ENCODE data around the gene VEPH1. TPM values are rescaled to one million over a fixed set of nuclear protein-coding genes. Genes with fewer than 3 reads are reported as not detected.

Gene VEPH1
- total RNA-seq, 1 experiment from 2014 or later = 2.4 TPM

DNA sequence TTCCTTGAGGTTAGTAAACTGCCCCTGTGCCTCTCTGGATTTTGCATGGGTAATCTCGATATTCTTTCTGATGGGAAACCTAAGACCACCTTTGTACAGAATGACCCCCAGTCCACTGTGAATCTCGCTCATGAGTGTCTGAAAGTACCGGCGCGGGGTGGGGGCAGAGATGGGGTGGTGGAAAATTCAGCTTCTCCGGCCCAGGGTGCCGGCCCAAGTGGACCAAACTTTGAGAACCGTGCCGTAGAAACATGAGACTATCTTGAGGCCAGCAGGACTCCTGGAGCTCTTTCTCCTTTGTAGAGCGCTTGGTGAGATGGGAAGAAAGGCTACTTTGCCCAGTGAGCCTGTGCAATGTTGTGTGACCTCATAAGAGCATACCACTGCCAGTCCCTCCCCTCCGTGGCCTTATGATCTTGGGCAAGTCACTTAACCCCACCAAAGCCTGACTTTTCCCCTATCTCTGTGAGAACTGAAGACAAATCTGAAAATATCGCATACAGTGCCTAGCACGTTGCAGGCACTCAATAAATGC is 40.4 kb upstream of the VEPH1 start:
- ChIA-PET CTCF (interaction anchor here (3.7 kb wide), 1 partner anchor 11 kb away, joined by 15 read pairs; no protein-coding TSS in a partner anchor), POLR2A (no interaction called here)
- BruUV-seq (replicated peaks) = no TSS peak

GRCh38 chr3:157542711-157543500 is 39.7 kb upstream of the VEPH1 start:
- CTCF ChIA-PET = interaction anchor here (3.7 kb wide), 1 partner anchor 11 kb away, joined by 15 read pairs; no protein-coding TSS in a partner anchor
- TF ChIP-seq, protein P1, sequence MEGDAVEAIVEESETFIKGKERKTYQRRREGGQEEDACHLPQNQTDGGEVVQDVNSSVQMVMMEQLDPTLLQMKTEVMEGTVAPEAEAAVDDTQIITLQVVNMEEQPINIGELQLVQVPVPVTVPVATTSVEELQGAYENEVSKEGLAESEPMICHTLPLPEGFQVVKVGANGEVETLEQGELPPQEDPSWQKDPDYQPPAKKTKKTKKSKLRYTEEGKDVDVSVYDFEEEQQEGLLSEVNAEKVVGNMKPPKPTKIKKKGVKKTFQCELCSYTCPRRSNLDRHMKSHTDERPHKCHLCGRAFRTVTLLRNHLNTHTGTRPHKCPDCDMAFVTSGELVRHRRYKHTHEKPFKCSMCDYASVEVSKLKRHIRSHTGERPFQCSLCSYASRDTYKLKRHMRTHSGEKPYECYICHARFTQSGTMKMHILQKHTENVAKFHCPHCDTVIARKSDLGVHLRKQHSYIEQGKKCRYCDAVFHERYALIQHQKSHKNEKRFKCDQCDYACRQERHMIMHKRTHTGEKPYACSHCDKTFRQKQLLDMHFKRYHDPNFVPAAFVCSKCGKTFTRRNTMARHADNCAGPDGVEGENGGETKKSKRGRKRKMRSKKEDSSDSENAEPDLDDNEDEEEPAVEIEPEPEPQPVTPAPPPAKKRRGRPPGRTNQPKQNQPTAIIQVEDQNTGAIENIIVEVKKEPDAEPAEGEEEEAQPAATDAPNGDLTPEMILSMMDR (IDR thresholded peaks at IDR 0.05; ENCODE audit: unreplicated experiment) = no peak
- Mint-ChIP-seq H3K9me3 (ENCODE audit: unreplicated experiment) (no peaks in the 10 kb centered on the region), H3K27me3 (ENCODE audit: insufficient read depth, unreplicated experiment) (peaks cover 5% of the 10 kb centered on the region), H3K27ac (ENCODE audit: low read depth, unreplicated experiment) (no peak overlapping the region), H3K4me1 (ENCODE audit: insufficient read depth, unreplicated experiment) (peaks cover 5% of the 10 kb centered on the region), H3K4me3 (ENCODE audit: unreplicated experiment) (peak overlapping the region; percentile 44), H3K36me3 (ENCODE audit: insufficient read depth, unreplicated experiment) (no peaks in the 10 kb centered on the region)
- BruUV-seq (replicated peaks) = no TSS peak
- POLR2A ChIA-PET = no interaction called here
- DNase-seq (ENCODE audit: unreplicated experiment) = peak; percentile 32
- intact Hi-C loops (cut with micrococcal nuclease) = no loop called here

More for the DNA sequence above, 40.4 kb upstream of the VEPH1 start:
- Mint-ChIP-seq H3K27ac (ENCODE audit: low read depth, unreplicated experiment) (no peak overlapping the region), H3K27me3 (ENCODE audit: insufficient read depth, unreplicated experiment) (peaks cover 12% of the 10 kb centered on the region), H3K9me3 (ENCODE audit: unreplicated experiment) (no peaks in the 10 kb centered on the region), H3K4me1 (ENCODE audit: insufficient read depth, unreplicated experiment) (peaks cover 5% of the 10 kb centered on the region), H3K4me3 (ENCODE audit: unreplicated experiment) (peak overlapping the region; percentile 44), H3K36me3 (ENCODE audit: insufficient read depth, unreplicated experiment) (no peaks in the 10 kb centered on the region)
- intact Hi-C loops (cut with micrococcal nuclease) = no loop called here
- TF ChIP-seq, protein P1 (IDR thresholded peaks at IDR 0.05; ENCODE audit: unreplicated experiment) = no peak
- DNase-seq (ENCODE audit: unreplicated experiment) = no peak

DNA sequence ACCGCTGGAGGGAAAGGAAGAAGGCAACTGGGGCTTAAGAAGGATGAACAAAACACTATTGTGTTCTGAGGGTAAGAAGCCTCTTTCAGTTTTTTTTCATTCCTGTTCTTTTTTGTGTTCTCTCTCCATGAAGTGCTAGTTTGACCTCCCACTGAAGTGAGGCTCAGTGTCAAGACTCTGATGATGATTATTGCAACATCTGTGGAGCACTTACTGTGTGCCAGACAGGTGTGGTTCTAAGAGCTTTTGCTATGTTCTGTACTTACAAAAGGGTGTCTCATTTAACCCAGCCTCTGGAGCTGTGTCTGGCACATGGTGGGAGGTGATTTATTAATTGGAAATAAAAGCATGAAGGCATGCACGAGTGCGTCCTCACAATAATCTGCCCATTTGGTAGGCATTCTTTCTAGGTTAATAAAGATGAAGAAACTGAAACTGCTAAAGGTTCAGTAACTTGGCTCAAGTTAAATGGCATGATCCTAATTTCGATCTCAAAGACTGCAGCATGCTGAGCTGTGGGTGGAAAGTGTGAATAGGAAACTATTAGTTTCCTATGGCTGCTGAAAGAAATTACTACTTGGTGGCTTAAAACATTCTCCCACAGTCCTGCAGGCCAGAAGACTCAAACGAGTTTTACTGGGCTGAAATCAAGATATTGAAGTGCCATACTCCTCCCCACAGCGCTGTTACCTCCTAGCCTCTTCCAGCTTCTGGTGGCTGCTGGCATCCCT is 38.5 kb upstream of the VEPH1 start:
- H3K27ac Mint-ChIP-seq (ENCODE audit: low read depth, unreplicated experiment) = no peak overlapping the region
- H3K4me1 Mint-ChIP-seq (ENCODE audit: insufficient read depth, unreplicated experiment) = peaks cover 5% of the 10 kb centered on the region
- CTCF ChIA-PET = interaction anchor here (0.6 to 3.7 kb wide), 3 partner anchors 9 to 739 kb away, joined by 3 to 15 read pairs (median 4); no protein-coding TSS in a partner anchor
- H3K36me3 Mint-ChIP-seq (ENCODE audit: insufficient read depth, unreplicated experiment) = no peaks in the 10 kb centered on the region
- no TSS peak for BruUV-seq (replicated peaks)
- H3K9me3 Mint-ChIP-seq (ENCODE audit: unreplicated experiment) = no peaks in the 10 kb centered on the region
- H3K27me3 Mint-ChIP-seq (ENCODE audit: insufficient read depth, unreplicated experiment) = no peaks in the 10 kb centered on the region
- no peak overlapping the region for H3K4me3 Mint-ChIP-seq (ENCODE audit: unreplicated experiment)
- TF ChIP-seq, protein P1 (IDR thresholded peaks at IDR 0.05; ENCODE audit: unreplicated experiment) = no peak
- no peak for DNase-seq (ENCODE audit: unreplicated experiment)
- POLR2A ChIA-PET = no interaction called here
- intact Hi-C loops (cut with micrococcal nuclease) = no loop called here

- Mint-ChIP-seq H3K4me1 (ENCODE audit: insufficient read depth, unreplicated experiment) (peaks cover 5% of the 10 kb centered on the region), H3K27ac (ENCODE audit: low read depth, unreplicated experiment) (no peak overlapping the region), H3K4me3 (ENCODE audit: unreplicated experiment) (no peak overlapping the region), H3K27me3 (ENCODE audit: insufficient read depth, unreplicated experiment) (no peaks in the 10 kb centered on the region), H3K9me3 (ENCODE audit: unreplicated experiment) (no peaks in the 10 kb centered on the region), H3K36me3 (ENCODE audit: insufficient read depth, unreplicated experiment) (no peaks in the 10 kb centered on the region)
- CTCF ChIA-PET = interaction anchor here (3.7 kb wide), 1 partner anchor 8 kb away, joined by 15 read pairs; no protein-coding TSS in a partner anchor
- DNase-seq (ENCODE audit: unreplicated experiment) = no peak
- BruUV-seq (replicated peaks) = no TSS peak
- intact Hi-C loops (cut with micrococcal nuclease) = no loop called here
- POLR2A ChIA-PET = no interaction called here
- TF ChIP-seq, protein P1 (IDR thresholded peaks at IDR 0.05; ENCODE audit: unreplicated experiment) = no peak
Measured at GRCh38 chr3:157540656-157541055, 37.4 kb upstream of the VEPH1 start.
